Upper lobe of left lung (tissue), 4 donors: ENCODE results near the gene ATF7.
"Not testable (repeated sequence)": the region's sequence is repeated elsewhere in the genome, so short reads cannot be mapped to it uniquely, and the experiment has no call there.

Source experiments
- EP300 ChIP-seq, 4 donors: sonication (generic); formaldehyde crosslinking; IDR thresholded peaks; one replicate each; pipeline ENCODE4 v1.5.1; 2017; ENCODE audit warnings: antibody characterized with exemption in 4 of 4, control low read depth in 2 of 4
- TF ChIP-seq, protein P1 (sequence below), 6 experiments: fragments of 450-650 bp in 4 of 6; fragments of 200-600 bp in 2 of 6; sonication (generic) in 2 of 6; IDR thresholded peaks; one replicate each; pipeline ENCODE4 v1.5.1; 2016 to 2019; ENCODE audit warnings: antibody characterized with exemption in 6 of 6

DNA sequence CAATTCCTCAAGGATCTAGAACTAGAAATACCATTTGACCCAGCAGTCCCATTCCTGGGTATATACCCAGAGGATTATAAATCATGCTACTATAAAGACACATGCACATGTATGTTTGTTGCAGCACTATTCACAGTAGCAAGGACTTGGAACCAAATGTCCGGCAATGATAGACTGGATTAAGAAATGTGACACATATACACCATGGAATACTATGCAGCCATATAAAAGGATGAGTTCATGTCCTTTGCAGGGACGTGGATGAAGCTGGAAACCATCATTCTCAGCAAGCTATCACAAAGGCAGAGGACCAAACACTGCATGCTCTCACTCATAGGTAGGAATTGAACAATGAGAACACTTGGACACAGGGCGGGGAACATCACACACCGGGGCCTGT is 20.1 kb upstream of the ATF7 start:
- TF ChIP-seq EP300 (IDR thresholded peaks at IDR 0.05), result not testable (repeated sequence)
- TF ChIP-seq, protein P1, sequence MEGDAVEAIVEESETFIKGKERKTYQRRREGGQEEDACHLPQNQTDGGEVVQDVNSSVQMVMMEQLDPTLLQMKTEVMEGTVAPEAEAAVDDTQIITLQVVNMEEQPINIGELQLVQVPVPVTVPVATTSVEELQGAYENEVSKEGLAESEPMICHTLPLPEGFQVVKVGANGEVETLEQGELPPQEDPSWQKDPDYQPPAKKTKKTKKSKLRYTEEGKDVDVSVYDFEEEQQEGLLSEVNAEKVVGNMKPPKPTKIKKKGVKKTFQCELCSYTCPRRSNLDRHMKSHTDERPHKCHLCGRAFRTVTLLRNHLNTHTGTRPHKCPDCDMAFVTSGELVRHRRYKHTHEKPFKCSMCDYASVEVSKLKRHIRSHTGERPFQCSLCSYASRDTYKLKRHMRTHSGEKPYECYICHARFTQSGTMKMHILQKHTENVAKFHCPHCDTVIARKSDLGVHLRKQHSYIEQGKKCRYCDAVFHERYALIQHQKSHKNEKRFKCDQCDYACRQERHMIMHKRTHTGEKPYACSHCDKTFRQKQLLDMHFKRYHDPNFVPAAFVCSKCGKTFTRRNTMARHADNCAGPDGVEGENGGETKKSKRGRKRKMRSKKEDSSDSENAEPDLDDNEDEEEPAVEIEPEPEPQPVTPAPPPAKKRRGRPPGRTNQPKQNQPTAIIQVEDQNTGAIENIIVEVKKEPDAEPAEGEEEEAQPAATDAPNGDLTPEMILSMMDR (IDR thresholded peaks at IDR 0.05), result not testable (repeated sequence)
